ENCODE results near the gene NAIF1. TPM values are rescaled to one million over a fixed set of nuclear protein-coding genes. Genes with fewer than 3 reads are reported as not detected.

The NAIF1 gene
- total and polyA plus RNA-seq, 2 experiments from 2014 or later, result 4.9 to 5.5 TPM

DNA sequence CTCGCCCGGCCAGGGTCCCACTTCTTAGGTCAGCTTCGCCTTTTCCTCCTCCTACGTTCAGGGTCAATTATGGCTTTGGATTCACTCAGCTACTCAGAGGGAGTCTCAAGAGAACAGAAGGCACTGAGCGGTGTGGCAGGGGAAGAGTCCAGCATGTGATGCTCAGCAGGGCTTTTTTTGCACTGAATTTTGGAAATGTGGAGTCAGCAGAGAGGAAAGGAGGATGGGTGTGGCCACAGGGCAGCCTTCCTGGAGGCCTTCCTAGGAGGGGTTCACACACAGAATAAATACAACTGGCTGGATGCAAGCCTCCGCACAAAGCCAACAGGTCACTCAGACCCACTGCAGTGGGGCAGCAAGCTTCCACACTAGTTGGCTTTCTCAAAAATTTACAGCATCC is 4.8 kb downstream of the NAIF1 start:
- Mint-ChIP-seq H3K4me3 (no peak overlapping the region; the same call in 2 of the 3 replicates), H3K36me3 (ENCODE audit: low read depth) (no peaks in the 10 kb centered on the region), H3K27me3 (ENCODE audit: insufficient read depth, low read depth, poor library complexity) (peaks cover 6% of the 10 kb centered on the region), H3K27ac (no peak overlapping the region), H3K4me1 (peaks cover 21% of the 10 kb centered on the region), H3K9me3 (no peaks in the 10 kb centered on the region)
- H3K36me3 ChIP-seq (ENCODE audit: insufficient read depth), result no peaks in the 10 kb centered on the region
- H2AFZ ChIP-seq, result no peak overlapping the region
- TF ChIP-seq, protein P1, sequence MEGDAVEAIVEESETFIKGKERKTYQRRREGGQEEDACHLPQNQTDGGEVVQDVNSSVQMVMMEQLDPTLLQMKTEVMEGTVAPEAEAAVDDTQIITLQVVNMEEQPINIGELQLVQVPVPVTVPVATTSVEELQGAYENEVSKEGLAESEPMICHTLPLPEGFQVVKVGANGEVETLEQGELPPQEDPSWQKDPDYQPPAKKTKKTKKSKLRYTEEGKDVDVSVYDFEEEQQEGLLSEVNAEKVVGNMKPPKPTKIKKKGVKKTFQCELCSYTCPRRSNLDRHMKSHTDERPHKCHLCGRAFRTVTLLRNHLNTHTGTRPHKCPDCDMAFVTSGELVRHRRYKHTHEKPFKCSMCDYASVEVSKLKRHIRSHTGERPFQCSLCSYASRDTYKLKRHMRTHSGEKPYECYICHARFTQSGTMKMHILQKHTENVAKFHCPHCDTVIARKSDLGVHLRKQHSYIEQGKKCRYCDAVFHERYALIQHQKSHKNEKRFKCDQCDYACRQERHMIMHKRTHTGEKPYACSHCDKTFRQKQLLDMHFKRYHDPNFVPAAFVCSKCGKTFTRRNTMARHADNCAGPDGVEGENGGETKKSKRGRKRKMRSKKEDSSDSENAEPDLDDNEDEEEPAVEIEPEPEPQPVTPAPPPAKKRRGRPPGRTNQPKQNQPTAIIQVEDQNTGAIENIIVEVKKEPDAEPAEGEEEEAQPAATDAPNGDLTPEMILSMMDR (conservative IDR thresholded peaks at IDR 0.05; ENCODE audit: low read depth in 2 of 2), result no peak
- TF ChIP-seq STAT1 (IDR thresholded peaks at IDR 0.05; ENCODE audit: unreplicated experiment) (no peak), EZH2 (IDR thresholded peaks at IDR 0.05; ENCODE audit: low read depth, unreplicated experiment) (no peak), NANOG (IDR thresholded peaks at IDR 0.05; ENCODE audit: borderline replicate concordance) (no peak), CREB1 (CRISPR knock-in tag; IDR thresholded peaks at IDR 0.05; ENCODE audit: low read depth) (no peak)
- H3F3A ChIP-seq (replicated peaks; ENCODE audit: low read depth), result peaks cover under 1% of the 10 kb centered on the region; the same call in 1 of the 2 replicates
- peaks cover 2% of the 10 kb centered on the region; the same call in 1 of the 2 replicates for H3K4me1 ChIP-seq (ENCODE audit: insufficient read depth)
- peaks cover 10% of the 10 kb centered on the region; the same call in 1 of the 2 replicates for H3K79me2 ChIP-seq (replicated peaks; ENCODE audit: insufficient read depth)
- H3K9me2 ChIP-seq (ENCODE audit: insufficient read depth), result peaks cover 5% of the 10 kb centered on the region; the same call in 1 of the 2 replicates
- DNase-seq (ENCODE audit: low spot score) (no peak), ATAC-seq (no peak)
- no peak overlapping the region for H3K27ac ChIP-seq (ENCODE audit: low read depth)
- no peaks in the 10 kb centered on the region for H4K20me1 ChIP-seq (replicated peaks; ENCODE audit: insufficient read depth)
- no peak overlapping the region for H3K4me3 ChIP-seq
- H3K27me3 ChIP-seq (ENCODE audit: insufficient read depth), result no peaks in the 10 kb centered on the region
- no peak overlapping the region for H3K4me2 ChIP-seq

GRCh38 chr9:128061275-128061960 is 5.7 kb downstream of the NAIF1 start:
- H3K27me3 Mint-ChIP-seq (ENCODE audit: insufficient read depth, low read depth, poor library complexity), result peaks cover 8% of the 10 kb centered on the region
- Histone ChIP-seq H3F3A (replicated peaks; ENCODE audit: low read depth) (peaks cover 5% of the 10 kb centered on the region; the same call in 1 of the 2 replicates), H3K9me2 (ENCODE audit: insufficient read depth) (peaks cover 5% of the 10 kb centered on the region; the same call in 1 of the 2 replicates), H3K4me1 (ENCODE audit: insufficient read depth) (peaks cover 8% of the 10 kb centered on the region; the same call in 1 of the 2 replicates), H3K27ac (ENCODE audit: low read depth) (no peak overlapping the region), H4K20me1 (replicated peaks; ENCODE audit: insufficient read depth) (no peaks in the 10 kb centered on the region), H3K79me2 (replicated peaks; ENCODE audit: insufficient read depth) (peaks cover 10% of the 10 kb centered on the region; the same call in 1 of the 2 replicates), H2AFZ (no peak overlapping the region), H3K27me3 (ENCODE audit: insufficient read depth) (no peaks in the 10 kb centered on the region), H3K4me3 (no peak overlapping the region), H3K36me3 (ENCODE audit: insufficient read depth) (no peaks in the 10 kb centered on the region), H3K4me2 (no peak overlapping the region)
- no peak overlapping the region for H3K4me3 Mint-ChIP-seq
- no peaks in the 10 kb centered on the region for H3K36me3 Mint-ChIP-seq (ENCODE audit: low read depth)
- no peak for ATAC-seq
- H3K27ac Mint-ChIP-seq, result no peak overlapping the region
- no peaks in the 10 kb centered on the region for H3K9me3 Mint-ChIP-seq
- DNase-seq (ENCODE audit: low spot score), result no peak
- H3K4me1 Mint-ChIP-seq, result peaks cover 28% of the 10 kb centered on the region
- TF ChIP-seq ZNF462 (CRISPR knock-in tag; IDR thresholded peaks at IDR 0.05) (no peak), REST (IDR thresholded peaks at IDR 0.05; ENCODE audit: unreplicated experiment) (no peak), ETS1 (IDR thresholded peaks at IDR 0.05) (no peak)

Measured in GM23338 (cell line).